GM19240 (cell line): ENCODE results near the gene S1PR1.
"Not testable (repeated sequence)": the region's sequence is repeated elsewhere in the genome, so short reads cannot be mapped to it uniquely, and the experiment has no call there.

ENCODE experiments used
- DNase-seq: peaks from one replicate; pipeline ENCODE4 v3.0.0; 2011; ENCODE audit warnings: low spot score; ENCODE audit not compliant: insufficient read length

S1PR1 gene

DNA sequence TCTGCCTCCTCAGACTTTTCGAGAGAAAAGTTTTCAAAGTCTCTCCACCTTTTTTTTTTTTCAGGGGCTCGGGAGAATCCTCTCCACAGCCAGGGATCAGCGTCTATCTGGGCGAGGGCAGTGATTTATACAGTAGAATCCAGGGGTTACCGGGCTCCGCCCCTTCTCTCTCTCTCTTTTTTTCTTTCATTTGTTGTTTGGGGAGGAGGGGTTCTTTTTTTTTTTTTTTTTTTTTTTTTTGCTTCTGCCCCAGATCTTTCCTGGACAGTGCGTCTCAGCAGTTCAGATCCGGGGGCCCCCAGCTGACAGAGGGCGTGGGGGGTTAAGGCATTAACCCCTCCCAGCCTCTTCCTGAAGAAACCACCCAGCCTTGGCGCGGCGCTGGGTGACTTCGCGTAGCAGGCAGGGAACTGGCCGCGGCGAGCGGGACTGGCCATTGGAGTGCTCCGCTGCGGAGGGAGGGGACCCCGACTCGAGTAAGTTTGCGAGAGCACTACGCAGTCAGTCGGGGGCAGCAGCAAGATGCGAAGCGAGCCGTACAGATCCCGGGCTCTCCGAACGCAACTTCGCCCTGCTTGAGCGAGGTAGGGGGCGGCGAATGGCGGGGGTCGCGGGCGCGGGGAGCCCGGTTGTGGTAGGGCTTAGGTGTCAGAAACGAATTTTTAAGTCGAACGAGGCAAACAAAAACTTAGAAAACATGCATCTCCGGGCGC, at the start of gene S1PR1:
Gene S1PR1, plus strand, starts transcription at position 504 of the 713 bp plus-strand sequence. CDS start 1,966 bp downstream, outside the sequence.
- no peak for DNase-seq

DNA sequence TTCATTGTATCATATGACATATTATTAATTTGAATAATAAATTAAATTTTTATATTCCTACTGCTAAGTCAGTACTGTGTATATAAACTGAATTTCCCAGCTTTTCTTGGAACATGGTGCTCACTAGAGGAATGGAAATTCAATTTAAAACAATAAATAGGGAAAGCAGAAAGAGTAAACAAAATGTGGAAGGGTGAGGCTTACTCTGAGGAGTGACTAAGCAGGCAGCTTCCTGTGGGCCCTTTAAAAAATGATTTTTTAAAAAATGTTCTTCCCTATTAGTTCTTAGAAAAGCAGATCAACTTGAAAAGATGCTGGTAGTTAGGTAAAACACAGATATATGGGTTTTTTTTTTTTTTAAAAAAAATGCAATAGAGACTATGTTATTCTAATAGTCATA, 49.5 kb upstream of the S1PR1 start:
- DNase-seq, result no peak

DNA sequence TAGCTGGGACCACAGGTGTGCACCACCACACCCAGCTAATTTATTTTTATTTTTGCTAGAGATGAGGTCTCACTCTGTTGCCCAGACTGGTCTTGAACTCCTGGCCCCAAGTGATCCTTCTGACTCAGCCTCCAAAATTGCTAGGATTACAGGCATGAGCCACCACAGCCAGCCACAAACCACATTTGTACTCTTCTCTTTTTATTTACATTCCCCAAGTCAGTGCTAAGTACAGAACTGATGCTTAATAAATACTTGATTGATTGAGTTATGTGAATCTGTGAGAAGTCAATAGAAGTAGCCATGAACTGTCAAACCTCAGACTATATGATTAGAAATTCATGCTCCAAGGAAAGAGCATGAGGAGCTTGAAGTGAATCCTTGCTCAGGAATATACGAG, 48.5 kb upstream of the S1PR1 start:
- DNase-seq, result no peak

DNA sequence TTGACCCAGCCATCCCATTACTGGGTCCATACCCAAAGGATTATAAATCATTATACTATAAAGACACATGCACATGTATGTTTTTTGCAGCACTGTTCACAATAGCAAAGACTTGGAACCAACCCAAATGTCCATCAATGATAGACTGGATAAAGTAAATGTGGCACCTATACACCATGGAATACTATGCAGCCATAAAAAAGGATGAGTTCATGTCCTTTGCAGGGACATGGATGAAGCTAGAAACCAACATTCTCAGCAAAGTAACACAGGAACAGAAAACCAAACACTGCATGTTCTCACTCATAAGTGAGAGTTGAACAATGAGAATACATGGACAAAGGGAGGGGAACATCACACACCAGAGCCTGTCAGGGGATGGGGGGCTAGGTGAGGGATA, 47.9 kb upstream of the S1PR1 start:
- DNase-seq, result not testable (repeated sequence)

DNA sequence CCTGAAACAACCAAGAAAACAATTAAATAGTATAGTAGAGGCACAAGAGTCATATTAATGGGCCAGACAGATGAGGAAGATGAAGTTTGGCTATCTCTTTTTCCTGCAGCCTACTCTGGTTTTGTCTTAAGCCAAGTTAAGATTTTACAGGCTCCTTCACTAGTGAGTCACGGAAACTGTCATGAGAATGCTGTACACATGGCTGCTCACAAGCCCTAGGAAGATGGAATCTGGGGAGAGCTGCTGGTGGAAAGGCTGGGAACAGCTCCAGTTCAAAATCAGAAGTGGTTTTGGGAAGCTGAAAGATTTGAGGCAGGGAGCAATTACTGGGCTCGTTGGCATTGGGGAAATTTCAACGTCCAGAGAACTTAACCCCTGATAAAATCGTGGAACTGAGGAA, 46.4 kb upstream of the S1PR1 start:
- no peak for DNase-seq

DNA sequence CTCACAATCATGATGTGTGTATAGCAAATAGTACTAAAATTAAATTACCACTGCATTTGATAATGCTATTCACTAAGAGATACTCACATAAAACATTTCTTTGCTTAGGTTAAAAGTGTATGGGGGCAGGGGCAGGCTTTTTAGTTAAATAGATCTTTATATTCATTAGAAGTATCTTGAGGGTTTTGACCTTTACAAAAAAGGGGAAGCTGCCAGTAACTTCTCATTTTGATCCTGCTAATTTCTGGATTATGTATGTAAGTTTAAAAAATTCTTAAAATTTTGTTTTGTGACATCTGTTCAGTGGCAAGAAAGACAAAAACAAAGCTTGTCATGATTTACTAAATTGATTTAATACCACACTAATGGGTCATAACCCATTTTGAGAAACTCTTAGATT, 45.8 kb upstream of the S1PR1 start:
- no peak for DNase-seq

DNA sequence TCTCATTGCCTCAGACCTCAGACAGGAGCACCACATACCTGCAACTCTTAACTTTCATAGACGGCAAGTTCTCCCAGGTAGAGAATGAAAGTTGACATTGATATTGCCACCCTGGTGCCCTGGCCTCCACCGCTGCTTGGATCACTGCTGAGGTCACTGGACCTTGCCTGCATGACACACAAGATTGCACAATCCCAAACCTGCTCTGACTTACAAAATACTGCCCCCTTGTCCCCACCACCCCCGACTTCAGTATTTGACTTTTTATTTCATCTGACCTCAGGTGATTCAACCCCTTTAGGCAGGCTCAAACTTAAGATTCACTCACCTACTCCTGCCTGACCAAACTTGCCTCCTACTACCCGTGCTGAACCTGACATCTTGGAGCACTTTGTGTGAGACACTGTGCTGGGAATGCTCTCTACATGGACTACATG, 43.1 kb upstream of the S1PR1 start:
- no peak for DNase-seq

DNA sequence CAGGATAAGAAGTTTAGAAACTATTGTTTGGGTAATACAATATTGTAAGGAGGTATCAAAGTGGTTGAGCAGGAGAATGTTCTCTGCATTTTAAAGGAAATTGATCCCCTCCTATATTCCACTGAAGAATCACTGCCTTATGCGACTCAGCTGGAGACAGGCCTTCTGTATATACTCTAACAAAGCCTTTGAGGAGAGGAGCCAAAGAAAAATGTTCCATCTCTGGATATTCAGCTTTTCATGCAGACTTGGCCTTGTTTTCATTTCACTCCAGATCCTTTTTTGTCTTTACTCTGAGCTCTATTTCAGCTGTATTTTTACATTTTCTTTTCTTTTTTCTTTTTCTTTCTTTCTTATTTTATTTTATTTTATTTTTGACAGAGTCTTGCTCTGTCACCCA, 42.1 kb upstream of the S1PR1 start:
- no peak for DNase-seq

DNA sequence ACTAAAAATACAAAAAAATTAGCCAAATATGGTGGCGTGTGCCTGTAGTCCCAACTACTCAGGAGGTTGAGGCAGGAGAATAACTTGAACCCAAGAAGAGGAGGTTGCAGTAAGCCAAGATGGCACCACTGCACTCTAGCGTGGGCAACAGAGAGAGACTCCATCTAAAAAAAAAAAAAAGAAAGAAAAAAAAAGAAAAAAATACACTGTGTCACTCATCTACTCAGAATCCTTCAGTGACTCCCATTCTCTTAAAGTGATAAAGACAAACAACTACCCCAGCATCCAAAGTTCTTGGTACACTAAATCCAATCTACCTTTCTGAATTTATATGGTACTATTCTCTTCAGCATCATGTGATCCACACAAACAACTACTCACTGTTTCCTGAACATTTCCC, 40.2 kb upstream of the S1PR1 start:
- no peak for DNase-seq

DNA sequence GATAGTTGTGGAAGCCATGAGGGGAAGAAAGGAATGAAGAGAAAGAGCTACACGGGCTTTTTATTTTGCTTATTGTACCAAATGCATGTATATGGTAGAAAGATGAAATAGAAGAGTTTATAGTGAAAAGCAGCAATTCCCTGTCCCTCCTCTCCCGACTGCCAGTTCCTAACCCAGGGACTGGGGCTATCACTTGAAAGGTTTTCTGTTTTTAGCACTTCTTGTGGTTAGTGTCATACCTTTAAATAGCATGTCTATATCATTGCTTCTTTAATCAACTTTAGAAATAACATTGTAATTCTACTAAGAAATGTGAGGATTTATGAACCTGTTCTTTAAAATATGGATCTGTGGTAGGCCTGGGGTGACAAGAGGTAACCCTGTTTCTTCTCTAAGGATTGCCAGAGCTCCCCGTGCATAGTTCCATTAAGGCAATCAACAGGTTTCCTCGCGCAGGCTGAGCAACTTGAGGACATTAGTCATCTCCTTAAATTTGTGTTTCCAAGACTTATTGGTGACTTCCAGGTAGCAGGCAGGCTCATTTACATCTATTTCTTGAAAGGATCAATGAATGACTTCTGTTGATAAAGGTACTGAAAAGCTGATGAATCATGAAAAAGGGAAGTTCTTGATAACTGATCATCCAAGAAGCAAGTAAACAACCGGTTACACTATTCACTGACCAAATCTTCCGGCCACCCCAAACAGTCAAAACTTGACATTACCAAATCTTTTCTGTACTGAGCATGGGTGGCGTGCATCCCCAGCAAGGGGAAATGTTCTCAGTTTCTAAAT, 37.8 kb upstream of the S1PR1 start:
- peak; percentile 27 for DNase-seq

DNA sequence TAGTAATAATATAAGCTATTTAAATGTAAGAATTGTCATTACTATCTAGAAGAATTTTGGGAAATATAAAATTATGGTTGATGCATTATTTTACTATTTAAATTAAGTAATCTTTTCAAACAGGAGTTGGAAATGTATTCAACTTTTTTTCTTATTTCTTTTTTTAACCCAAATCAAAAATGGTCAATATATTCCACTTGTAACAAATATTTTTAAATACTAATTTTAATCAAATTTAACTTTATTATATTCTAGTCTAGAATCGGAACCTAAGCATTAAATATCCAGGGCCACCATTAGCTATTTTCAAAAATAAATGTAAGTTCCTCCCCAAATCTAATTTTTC, 37.2 kb upstream of the S1PR1 start:
- DNase-seq, result no peak

DNA sequence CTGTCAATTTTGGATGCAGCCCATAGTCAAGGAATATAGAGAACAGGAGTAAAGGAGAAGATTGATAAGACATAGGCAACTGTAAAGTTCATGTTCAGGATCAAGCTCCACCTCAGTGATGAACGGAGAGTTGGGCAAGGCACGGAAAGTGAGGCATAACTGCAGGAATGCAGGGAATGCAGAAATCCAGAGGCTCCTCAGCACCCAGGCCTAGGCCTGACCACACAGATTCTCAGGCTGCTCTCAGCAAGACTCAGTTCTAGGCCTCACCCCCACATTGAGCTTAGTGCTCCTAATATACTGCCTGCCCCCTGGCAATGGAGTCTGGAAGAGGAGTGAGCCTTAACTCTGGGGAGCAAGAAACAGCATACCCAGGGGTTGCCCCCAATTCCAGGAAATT, 36.3 kb upstream of the S1PR1 start:
- DNase-seq, result no peak

DNA sequence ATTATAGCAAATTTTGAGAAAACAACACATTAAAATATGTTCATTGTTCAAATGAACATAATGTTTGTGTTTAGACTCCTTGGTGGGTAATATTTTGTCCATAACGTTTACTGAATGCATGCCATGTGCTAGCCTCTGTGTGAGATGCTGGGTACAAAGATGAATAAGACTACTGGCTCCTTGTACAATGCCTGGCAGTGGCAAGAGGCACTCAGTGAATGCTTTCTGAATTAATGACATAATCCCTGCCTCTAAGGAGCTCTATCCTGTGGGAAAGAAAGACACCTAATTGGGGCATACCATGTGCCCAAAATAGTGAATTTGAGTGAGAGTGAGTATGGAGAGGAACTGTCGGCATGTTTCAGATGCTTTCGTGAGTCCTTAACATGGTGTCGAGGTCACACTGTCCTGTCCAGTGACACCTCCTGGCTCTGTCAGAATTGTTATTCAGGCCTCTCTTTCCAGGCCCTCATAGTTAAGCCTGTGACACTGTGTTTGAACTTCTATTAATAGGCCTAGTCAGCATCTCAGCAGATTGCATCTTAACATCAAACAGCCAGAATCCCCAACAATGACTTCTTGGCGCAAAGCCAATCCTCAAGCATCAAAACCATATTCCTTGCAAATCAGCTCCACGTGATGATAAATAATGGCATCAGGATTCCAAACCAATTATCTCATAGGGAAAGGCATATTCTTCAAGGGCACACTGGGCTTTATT, 32.8 kb upstream of the S1PR1 start:
- no peak for DNase-seq

DNA sequence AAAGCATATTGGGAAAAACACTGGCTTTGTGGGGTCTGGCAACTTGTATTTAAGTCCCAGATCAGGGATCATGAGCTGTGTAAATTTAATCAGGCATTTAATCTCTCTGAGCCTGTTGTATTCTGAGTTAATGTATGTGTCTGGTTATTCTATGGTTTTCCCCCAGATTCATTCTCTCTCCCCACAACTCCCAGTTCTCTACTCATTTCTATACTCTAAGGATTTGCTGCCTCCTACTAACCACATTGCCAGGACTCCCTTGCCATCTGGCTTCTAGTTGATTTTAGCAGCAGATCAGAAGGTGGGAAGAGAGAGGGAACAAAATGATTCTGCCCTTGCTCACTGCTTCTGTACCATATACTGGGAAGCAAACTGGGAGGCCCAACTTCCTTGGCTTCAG, 31.4 kb upstream of the S1PR1 start:
- no peak for DNase-seq

DNA sequence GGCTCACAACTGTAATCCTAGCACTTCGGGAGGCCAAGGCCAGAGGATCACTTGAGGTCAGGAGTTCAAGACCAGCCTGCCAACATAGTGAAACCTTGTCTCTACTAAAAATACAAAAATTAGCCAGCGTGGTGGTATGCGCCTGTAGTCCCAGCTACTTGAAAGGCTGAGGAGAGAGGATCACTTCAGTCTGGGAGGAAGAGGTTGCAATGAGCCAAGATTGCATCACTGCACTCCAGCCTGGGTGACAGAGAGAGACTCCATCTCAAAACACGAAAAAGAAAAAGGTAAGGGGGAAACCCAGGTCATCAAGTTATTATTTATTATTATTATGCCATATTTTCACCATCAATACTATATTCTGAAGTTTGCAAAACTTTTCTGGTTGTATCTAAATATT, 30.7 kb upstream of the S1PR1 start:
- DNase-seq, result not testable (repeated sequence)

DNA sequence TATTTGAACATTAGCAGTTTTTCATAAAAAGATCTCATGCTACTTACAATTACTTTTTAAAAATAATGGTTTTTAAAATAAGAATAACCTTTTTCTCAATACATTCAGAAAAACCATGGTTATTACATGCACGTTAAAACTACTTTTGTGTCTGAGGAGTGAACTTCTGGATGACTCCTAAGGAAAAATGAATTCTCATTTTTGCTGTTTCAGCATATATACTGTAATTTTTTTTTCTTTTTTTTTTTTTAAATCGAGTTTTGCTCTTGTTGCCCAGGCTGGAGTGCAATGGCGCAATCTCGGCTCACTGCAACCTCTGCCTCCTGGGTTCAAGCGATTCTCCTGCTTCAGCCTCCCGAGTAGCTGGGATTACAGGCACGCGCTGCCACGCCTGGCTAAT, 29.5 kb upstream of the S1PR1 start:
- not testable (repeated sequence) for DNase-seq

DNA sequence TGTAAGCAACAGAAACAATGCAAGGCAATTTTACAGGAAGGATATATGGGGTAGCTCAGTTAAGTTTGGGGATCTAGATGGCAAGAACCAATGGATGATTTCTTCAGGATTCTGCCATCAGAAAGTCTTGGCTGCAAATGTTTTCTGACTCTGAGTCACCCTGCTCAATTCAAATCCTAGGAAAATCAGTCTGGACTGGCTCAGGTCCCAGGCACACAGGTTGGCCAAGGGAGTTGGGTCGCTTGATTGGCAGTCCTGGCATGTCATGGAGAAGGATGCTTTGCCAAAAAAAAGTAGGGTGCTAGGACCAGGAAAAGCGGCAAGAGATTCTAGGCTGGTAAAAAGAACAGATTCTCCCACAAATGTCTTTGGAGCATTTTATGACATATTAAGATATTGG, 28.9 kb upstream of the S1PR1 start:
- no peak for DNase-seq

DNA sequence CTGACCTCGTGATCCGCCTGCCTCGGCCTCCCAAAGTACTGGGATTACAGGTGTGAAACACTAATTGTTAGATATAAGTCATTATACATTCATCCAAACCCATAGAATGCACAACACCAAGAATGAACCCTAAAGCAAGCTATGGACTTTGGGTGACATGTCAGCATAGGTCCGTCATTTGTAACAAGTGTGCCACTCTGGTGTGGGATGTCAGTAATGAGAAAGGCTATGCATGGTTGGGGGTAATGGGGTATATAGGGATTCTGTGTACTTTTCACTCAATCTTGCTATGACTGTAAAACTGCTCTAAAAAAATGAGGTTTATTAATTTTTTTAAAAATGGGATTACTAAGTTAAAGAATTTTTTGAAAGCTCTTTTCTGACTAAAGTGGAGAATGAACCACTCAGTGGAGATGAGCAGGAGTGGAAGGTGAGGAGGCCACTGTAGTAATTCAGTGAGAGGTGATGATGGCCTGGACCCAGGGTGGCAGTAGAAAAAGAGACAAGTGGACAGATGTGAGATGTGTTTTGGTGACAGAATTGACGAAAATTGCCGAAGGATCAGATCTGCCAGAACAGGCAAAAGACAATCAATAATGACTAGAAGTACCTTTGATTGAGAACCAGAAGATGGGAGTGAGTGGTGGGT, 21.3 kb upstream of the S1PR1 start:
- no peak for DNase-seq

DNA sequence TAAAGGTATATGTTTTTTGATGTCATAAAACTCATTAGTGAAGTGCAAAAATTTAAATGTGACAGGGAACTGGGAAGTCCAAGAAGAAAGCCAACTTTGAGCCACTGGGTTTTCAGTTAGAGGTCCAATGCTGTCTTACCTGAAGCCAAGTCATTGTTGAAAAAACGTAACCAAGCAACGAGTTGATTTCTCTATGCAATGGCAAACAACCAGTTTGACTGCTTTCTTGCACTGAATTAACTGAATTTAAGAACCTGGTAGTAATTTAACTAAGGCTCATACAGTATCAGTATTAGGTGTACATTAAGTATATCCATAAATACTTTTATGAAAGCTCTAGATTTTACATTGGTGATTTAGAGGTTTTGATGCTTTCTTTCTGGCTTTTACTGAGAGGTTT, 20.2 kb upstream of the S1PR1 start:
- no peak for DNase-seq

DNA sequence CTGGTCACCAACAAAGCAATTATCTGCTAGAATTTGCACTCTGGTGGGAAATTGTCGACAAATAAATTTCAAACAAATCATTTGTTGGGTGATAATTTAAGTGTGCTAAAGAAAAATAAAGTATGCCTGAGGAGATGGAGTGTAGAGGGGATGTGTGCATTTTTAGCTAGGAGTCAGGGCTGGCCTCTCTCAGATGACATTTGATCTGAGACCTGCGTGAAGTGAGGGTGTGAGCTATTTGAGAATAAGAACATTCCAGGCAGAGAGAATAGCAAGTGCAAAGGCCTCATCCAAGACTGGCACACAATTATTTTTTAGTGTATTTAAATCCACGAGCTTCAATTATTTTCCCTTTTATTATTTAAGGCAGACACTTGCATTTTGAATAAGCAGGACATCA, 19.7 kb upstream of the S1PR1 start:
- no peak for DNase-seq

DNA sequence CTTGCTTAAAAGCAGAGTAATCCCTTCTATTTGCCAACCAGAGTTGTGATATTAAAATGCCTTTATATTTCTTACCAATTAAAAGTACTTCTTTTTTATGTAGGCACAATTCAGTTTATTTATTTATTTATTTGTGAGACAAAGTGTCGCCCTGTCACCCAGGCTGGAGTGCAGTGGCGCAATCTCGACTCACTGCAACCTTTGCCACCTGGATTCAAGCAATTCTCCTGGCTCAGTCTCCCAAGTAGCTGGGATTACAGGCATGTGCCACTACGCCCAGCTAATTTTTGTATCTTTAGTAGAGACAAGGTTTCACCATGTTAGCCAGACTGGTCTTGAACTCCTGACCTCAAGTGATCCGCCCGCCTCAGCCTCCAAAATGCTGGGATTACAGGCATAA, 17.9 kb upstream of the S1PR1 start:
- DNase-seq, result not testable (repeated sequence)
